GM10266 (cell line): ENCODE data around the gene CYP4V2.

ENCODE experiments used
- DNase-seq: peaks from one replicate; pipeline ENCODE4 v3.0.0; 2012; ENCODE audit errors: extremely low spot score
- CTCF ChIP-seq: IDR thresholded peaks from 2 replicates; pipeline ENCODE4 v1.5.1; 2012; ENCODE audit warnings: mild to moderate bottlenecking, low read depth; ENCODE audit not compliant: control insufficient read depth, insufficient read depth; ENCODE audit errors: missing control alignments

Gene CYP4V2

DNA sequence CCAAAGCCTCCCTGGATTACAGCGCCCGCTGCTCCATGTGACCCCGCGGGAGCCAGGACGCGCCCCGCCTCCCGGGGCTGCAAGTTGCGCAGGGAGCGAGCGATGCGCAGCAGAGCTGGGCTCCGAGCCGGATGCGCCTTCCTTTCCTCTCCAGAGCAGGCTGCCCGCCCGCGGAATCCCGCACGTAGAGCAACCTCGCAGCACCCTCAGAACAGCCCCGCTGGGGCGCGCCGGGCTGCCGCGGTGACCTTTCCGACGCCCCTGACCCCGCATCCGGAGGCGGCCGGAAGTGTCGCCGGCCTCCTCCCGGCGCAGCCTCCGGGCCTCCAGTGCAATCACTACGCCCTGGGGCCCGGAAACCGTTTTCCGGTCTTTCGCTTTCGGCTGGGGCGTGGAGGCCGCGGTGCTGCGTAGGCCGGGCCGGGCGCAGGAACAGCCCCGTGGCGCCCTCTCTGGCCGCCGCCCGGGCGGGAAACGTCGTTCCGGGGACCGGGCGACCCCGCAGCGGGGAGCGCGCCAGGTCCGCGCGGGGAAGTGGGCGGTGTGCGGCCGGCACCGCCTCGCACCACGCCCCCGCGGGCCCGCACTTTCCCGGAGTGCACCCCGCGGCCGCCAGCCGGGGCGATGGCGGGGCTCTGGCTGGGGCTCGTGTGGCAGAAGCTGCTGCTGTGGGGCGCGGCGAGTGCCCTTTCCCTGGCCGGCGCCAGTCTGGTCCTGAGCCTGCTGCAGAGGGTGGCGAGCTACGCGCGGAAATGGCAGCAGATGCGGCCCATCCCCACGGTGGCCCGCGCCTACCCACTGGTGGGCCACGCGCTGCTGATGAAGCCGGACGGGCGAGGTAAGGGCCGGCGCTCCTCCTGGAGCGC lies at the start of gene CYP4V2:
TSS of gene CYP4V2 (plus strand) at position 368 of the 866 bp plus-strand sequence. CDS start at position 625, 257 bp downstream.
- peak; percentile 71 for TF ChIP-seq CTCF
- peak; percentile 96 for DNase-seq

DNA sequence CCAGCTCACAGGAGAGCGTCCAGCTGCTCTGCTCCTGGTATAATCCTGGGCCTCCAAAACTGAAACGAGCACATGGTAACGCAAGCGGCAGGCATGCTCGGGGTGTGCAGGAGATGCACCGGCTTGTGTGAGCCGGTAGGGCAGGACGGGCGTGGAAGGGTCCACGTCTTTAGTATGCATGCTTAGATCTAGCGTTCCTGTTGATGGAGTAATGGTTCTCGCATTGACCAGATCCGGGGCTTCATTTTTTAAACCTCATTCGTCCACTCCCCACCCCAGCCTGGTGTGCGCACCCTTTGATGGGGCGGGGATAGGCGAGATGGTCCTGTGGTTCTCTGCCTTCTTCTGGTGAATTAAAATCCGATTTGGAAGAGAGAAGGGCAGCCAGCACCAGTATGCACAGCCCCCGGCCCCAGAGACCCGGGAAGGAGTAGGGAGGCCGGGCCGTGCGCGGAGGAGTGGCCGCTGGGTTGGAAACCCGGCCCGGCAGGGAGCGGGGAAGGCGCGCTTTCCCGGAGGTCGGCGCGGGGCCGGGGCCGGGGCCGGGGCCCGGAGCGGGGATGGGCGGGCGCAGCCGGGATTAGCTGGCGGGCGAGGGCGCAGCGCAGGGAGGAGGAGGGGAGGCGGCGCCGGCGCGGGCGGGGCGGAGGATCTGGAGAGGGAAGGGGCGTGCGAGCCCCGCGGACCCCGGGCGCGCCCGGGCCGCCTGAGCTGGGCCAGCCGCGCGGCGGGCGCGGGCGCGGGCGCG lies 47.0 kb upstream of the CYP4V2 start:
- no peak for TF ChIP-seq CTCF
- peak; percentile 39 for DNase-seq

- peak; percentile 43 for DNase-seq
- TF ChIP-seq CTCF = no peak
Observed at GRCh38 chr4:186144946-186145569, 46.3 kb upstream of the CYP4V2 start.

GRCh38 chr4:186146458-186146857 lies 44.9 kb upstream of the CYP4V2 start:
- no peak for TF ChIP-seq CTCF
- DNase-seq = no peak

DNA sequence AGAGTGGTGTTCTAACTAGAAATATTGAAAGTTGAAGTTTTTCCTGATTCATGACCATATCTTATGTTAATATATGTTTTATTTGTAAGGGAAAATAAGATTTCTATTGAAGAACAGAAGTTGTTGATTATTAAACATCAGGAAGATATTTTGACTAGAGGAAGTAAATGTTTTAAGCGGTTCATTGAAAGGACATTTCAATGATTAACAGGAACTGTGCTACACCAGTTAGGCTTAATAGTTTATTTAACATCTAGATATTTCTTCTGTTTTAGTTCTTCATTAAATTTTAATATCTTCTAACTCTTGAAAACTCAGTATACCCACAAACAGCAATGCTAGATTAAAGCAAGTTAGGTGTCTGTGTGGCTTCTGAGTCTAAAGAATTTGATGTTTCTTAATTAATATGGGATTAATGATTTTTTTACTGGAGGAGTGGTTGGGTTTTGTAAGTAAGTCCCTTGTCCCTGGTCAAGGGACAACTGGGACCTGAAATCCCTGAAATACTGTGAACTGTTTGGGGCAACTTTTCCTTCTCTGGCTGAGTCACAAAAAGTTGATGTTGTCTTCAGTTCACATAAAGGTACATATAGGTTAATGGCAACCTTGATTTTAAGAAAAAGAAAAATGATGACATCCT lies 42.9 kb upstream of the CYP4V2 start:
- no peak for DNase-seq

GRCh38 chr4:186149872-186150271 lies 41.5 kb upstream of the CYP4V2 start:
- no peak for DNase-seq
- TF ChIP-seq CTCF = peak; percentile 44

More for the DNA sequence above, 42.9 kb upstream of the CYP4V2 start:
- TF ChIP-seq CTCF = no peak
